SJSA1 (cell line): ENCODE results near the gene UBE2Z. TPM values are rescaled to one million over a fixed set of nuclear protein-coding genes. Genes with fewer than 3 reads are reported as not detected.

ENCODE experiments used
- DNase-seq, 2 experiments: peaks; one replicate each; pipeline ENCODE4 v3.0.0-alpha.2; 2015 to 2020; ENCODE audit warnings: low spot score in 2 of 2, low read depth in 1 of 2
- H3K27ac ChIP-seq: fragments of 250-450 bp; sonication (Bioruptor Pico); 2 replicates; pipeline ENCODE4 v1.5.1; 2020; ENCODE audit warnings: mild to moderate bottlenecking, moderate library complexity
- H3K27me3 ChIP-seq: fragments of 250-450 bp; sonication (Bioruptor Pico); replicated peaks from 2 replicates; pipeline ENCODE4 v1.5.1; 2020; ENCODE audit warnings: mild to moderate bottlenecking, moderate library complexity
- H3K36me3 ChIP-seq: fragments of 250-450 bp; sonication (Bioruptor Pico); 2 replicates; pipeline ENCODE4 v1.5.1; 2020; ENCODE audit warnings: mild to moderate bottlenecking
- H3K4me1 ChIP-seq: fragments of 250-450 bp; sonication (Bioruptor Pico); replicated peaks from 2 replicates; pipeline ENCODE4 v1.6.1; 2021; ENCODE audit warnings: mild to moderate bottlenecking
- H3K4me3 ChIP-seq: fragments of 250-450 bp; sonication (Bioruptor Pico); 2 replicates; pipeline ENCODE4 v1.5.1; 2020; ENCODE audit warnings: mild to moderate bottlenecking
- H3K9me3 ChIP-seq: fragments of 250-450 bp; sonication (Bioruptor Pico); replicated peaks from 2 replicates; pipeline ENCODE4 v1.5.1; 2020; ENCODE audit warnings: mild to moderate bottlenecking
- total RNA-seq: library from RNA; depleted of rRNA; stranded (reverse); fragments of >200 nt; shearing (Covaris generic); gene quantifications from 2 replicates; pipeline ENCODE4 v1.2.3, GENCODE V29; 2014

UBE2Z gene
- total RNA-seq, 1 experiment from 2014 or later, result 119 TPM

- peaks cover 5% of the 10 kb centered on the region; the same call in 1 of the 2 replicates for H3K4me1 ChIP-seq
- H3K4me3 ChIP-seq, result no peak overlapping the region
- no peaks in the 10 kb centered on the region for H3K36me3 ChIP-seq
- DNase-seq, result no peak
- H3K27me3 ChIP-seq, result no peaks in the 10 kb centered on the region; the same call in 1 of the 2 replicates
- no peak overlapping the region for H3K27ac ChIP-seq
- no peaks in the 10 kb centered on the region for H3K9me3 ChIP-seq
These were observed 25.0 kb upstream of the UBE2Z start for GRCh38 chr17:48883171-48883570.

- H3K27me3 ChIP-seq, result no peaks in the 10 kb centered on the region
- no peak overlapping the region for H3K4me3 ChIP-seq
- H3K36me3 ChIP-seq, result peaks cover 11% of the 10 kb centered on the region
- peaks cover 5% of the 10 kb centered on the region; the same call in 1 of the 2 replicates for H3K4me1 ChIP-seq
- H3K9me3 ChIP-seq, result no peaks in the 10 kb centered on the region
- H3K27ac ChIP-seq, result no peak overlapping the region
- DNase-seq, result no peak
These were observed 18.1 kb upstream of the UBE2Z start for GRCh38 chr17:48890086-48890485.

GRCh38 chr17:48892940-48893645 lies 15.1 kb upstream of the UBE2Z start:
- H3K36me3 ChIP-seq, result peaks cover 39% of the 10 kb centered on the region
- H3K4me3 ChIP-seq, result peak overlapping the region; percentile 56
- H3K27ac ChIP-seq, result peak overlapping the region; percentile 41
- H3K27me3 ChIP-seq, result no peaks in the 10 kb centered on the region
- 0 out of 2 replicates have a peak, but pooled peaks cover 3% of the 10 kb centered on the region for H3K4me1 ChIP-seq
- DNase-seq, result no peak
- H3K9me3 ChIP-seq, result no peaks in the 10 kb centered on the region; the same call in 1 of the 2 replicates

- Histone ChIP-seq H3K4me3 (peak overlapping the region; percentile 56), H3K9me3 (no peaks in the 10 kb centered on the region; the same call in 1 of the 2 replicates), H3K27ac (no peak overlapping the region), H3K27me3 (no peaks in the 10 kb centered on the region), H3K4me1 (0 out of 2 replicates have a peak, but pooled peaks cover 3% of the 10 kb centered on the region), H3K36me3 (peaks cover 45% of the 10 kb centered on the region)
- DNase-seq, result no peak
These were observed 14.3 kb upstream of the UBE2Z start for GRCh38 chr17:48893646-48894508.

- Histone ChIP-seq H3K4me1 (0 out of 2 replicates have a peak, but pooled peaks cover 3% of the 10 kb centered on the region), H3K9me3 (no peaks in the 10 kb centered on the region; the same call in 1 of the 2 replicates), H3K36me3 (peaks cover 45% of the 10 kb centered on the region), H3K27ac (no peak overlapping the region), H3K27me3 (no peaks in the 10 kb centered on the region), H3K4me3 (no peak overlapping the region)
- no peak for DNase-seq
These were observed 13.3 kb upstream of the UBE2Z start for GRCh38 chr17:48894886-48895285.

GRCh38 chr17:48901241-48901640 lies 7.0 kb upstream of the UBE2Z start:
- Histone ChIP-seq H3K4me1 (no peaks in the 10 kb centered on the region), H3K27me3 (no peaks in the 10 kb centered on the region), H3K4me3 (no peak overlapping the region), H3K36me3 (peaks cover 23% of the 10 kb centered on the region), H3K27ac (no peak overlapping the region), H3K9me3 (no peaks in the 10 kb centered on the region; the same call in 1 of the 2 replicates)
- DNase-seq, result no peak

GRCh38 chr17:48903401-48903800 lies 4.8 kb upstream of the UBE2Z start:
- no peak overlapping the region for H3K27ac ChIP-seq
- H3K36me3 ChIP-seq, result peaks cover 4% of the 10 kb centered on the region
- H3K27me3 ChIP-seq, result no peaks in the 10 kb centered on the region
- H3K4me1 ChIP-seq, result peaks cover 8% of the 10 kb centered on the region
- no peaks in the 10 kb centered on the region for H3K9me3 ChIP-seq
- H3K4me3 ChIP-seq, result no peak overlapping the region
- no peak for DNase-seq

GRCh38 chr17:48904428-48904827 lies 3.8 kb upstream of the UBE2Z start:
- Histone ChIP-seq H3K9me3 (no peaks in the 10 kb centered on the region), H3K36me3 (peaks cover 7% of the 10 kb centered on the region), H3K27me3 (no peaks in the 10 kb centered on the region), H3K27ac (no peak overlapping the region), H3K4me1 (peaks cover 8% of the 10 kb centered on the region), H3K4me3 (no peak overlapping the region)
- no peak for DNase-seq

GRCh38 chr17:48905987-48906515 lies 2.2 kb upstream of the UBE2Z start:
- Histone ChIP-seq H3K27me3 (no peaks in the 10 kb centered on the region), H3K4me3 (no peak overlapping the region), H3K4me1 (peaks cover 24% of the 10 kb centered on the region), H3K9me3 (no peaks in the 10 kb centered on the region), H3K36me3 (peaks cover 23% of the 10 kb centered on the region), H3K27ac (no peak overlapping the region)
- no peak for DNase-seq

GRCh38 chr17:48907713-48908046 lies 527 bp upstream of the UBE2Z start:
- Histone ChIP-seq H3K27me3 (no peaks in the 10 kb centered on the region), H3K9me3 (no peaks in the 10 kb centered on the region), H3K27ac (peak overlapping the region; percentile 92), H3K4me3 (peak overlapping the region; percentile 98), H3K36me3 (peaks cover 39% of the 10 kb centered on the region), H3K4me1 (peaks cover 26% of the 10 kb centered on the region)
- no peak for DNase-seq

GRCh38 chr17:48908853-48909394 lies 717 bp downstream of the UBE2Z start:
- peak; percentile 33 to 98 for DNase-seq
- Histone ChIP-seq H3K9me3 (no peaks in the 10 kb centered on the region), H3K4me1 (peaks cover 26% of the 10 kb centered on the region), H3K4me3 (peak overlapping the region; percentile 98), H3K36me3 (peaks cover 51% of the 10 kb centered on the region), H3K27ac (peak overlapping the region; percentile 92), H3K27me3 (no peaks in the 10 kb centered on the region)

- no peak overlapping the region for H3K27ac ChIP-seq
- no peaks in the 10 kb centered on the region for H3K27me3 ChIP-seq
- H3K4me3 ChIP-seq, result peak overlapping the region; percentile 98
- peaks cover 60% of the 10 kb centered on the region for H3K36me3 ChIP-seq
- peaks cover 31% of the 10 kb centered on the region for H3K4me1 ChIP-seq
- DNase-seq, result no peak
- no peaks in the 10 kb centered on the region for H3K9me3 ChIP-seq
These were observed 1.6 kb downstream of the UBE2Z start for GRCh38 chr17:48909783-48910182.

GRCh38 chr17:48910370-48910769 lies 2.2 kb downstream of the UBE2Z start:
- no peak for DNase-seq
- Histone ChIP-seq H3K36me3 (peaks cover 66% of the 10 kb centered on the region), H3K4me1 (peaks cover 37% of the 10 kb centered on the region), H3K4me3 (no peak overlapping the region), H3K27ac (no peak overlapping the region), H3K9me3 (no peaks in the 10 kb centered on the region), H3K27me3 (no peaks in the 10 kb centered on the region)
